ENCODE data around the gene LAMB1.

LAMB1 gene

GRCh38 chr7:108010377-108010776, 7.4 kb upstream of the LAMB1 start:
- DNase-seq (ENCODE audit: low read depth, low spot score) = no peak
- H3K4me3 ChIP-seq (ENCODE audit: low read depth, low read length) = no peak overlapping the region
- TF ChIP-seq CTCF (IDR thresholded peaks at IDR 0.05; ENCODE audit: insufficient read depth, low read length, missing control alignments) = no peak
- ChIA-PET POLR2A (no interaction called here), CTCF (no interaction called here)

- no peak for DNase-seq (ENCODE audit: low read depth, low spot score)
- POLR2A ChIA-PET = no interaction called here
- no peak overlapping the region for H3K4me3 ChIP-seq (ENCODE audit: low read depth, low read length)
- no peak for TF ChIP-seq CTCF (IDR thresholded peaks at IDR 0.05; ENCODE audit: insufficient read depth, low read length, missing control alignments)
- CTCF ChIA-PET = no interaction called here
These were observed 6.9 kb upstream of the LAMB1 start for GRCh38 chr7:108009873-108010272.

- no peak for TF ChIP-seq CTCF (IDR thresholded peaks at IDR 0.05; ENCODE audit: insufficient read depth, low read length, missing control alignments)
- H3K4me3 ChIP-seq (ENCODE audit: low read depth, low read length) = no peak overlapping the region
- CTCF ChIA-PET = no interaction called here
- POLR2A ChIA-PET = no interaction called here
- no peak for DNase-seq (ENCODE audit: low read depth, low spot score)
These were observed 5.9 kb upstream of the LAMB1 start for GRCh38 chr7:108008827-108009226.

GRCh38 chr7:108008240-108008639, 5.3 kb upstream of the LAMB1 start:
- ChIA-PET POLR2A (no interaction called here), CTCF (no interaction called here)
- H3K4me3 ChIP-seq (ENCODE audit: low read depth, low read length) = no peak overlapping the region
- DNase-seq (ENCODE audit: low read depth, low spot score) = no peak
- TF ChIP-seq CTCF (IDR thresholded peaks at IDR 0.05; ENCODE audit: insufficient read depth, low read length, missing control alignments) = no peak

- no peak for TF ChIP-seq CTCF (IDR thresholded peaks at IDR 0.05; ENCODE audit: insufficient read depth, low read length, missing control alignments)
- no peak overlapping the region for H3K4me3 ChIP-seq (ENCODE audit: low read depth, low read length)
- POLR2A ChIA-PET = no interaction called here
- CTCF ChIA-PET = no interaction called here
- DNase-seq (ENCODE audit: low read depth, low spot score) = no peak
These were observed 4.8 kb upstream of the LAMB1 start for GRCh38 chr7:108007762-108008161.

- no peak for DNase-seq (ENCODE audit: low read depth, low spot score)
- CTCF ChIA-PET = no interaction called here
- no peak overlapping the region for H3K4me3 ChIP-seq (ENCODE audit: low read depth, low read length)
- POLR2A ChIA-PET = no interaction called here
- TF ChIP-seq CTCF (IDR thresholded peaks at IDR 0.05; ENCODE audit: insufficient read depth, low read length, missing control alignments) = no peak
These were observed 4.3 kb upstream of the LAMB1 start for GRCh38 chr7:108007261-108007660.
